K562 (cell line): ENCODE data around the gene SORBS2. TPM values are rescaled to one million over a fixed set of nuclear protein-coding genes. Genes with fewer than 3 reads are reported as not detected.

Experiments used
- ATAC-seq: fragments of 200-7000 bp; cut with Tn5 transposase; 3 replicates; pipeline ENCODE4 v1.9.1; 2020; ENCODE audit warnings: moderate library complexity
- BruUV-seq: library from RNA; stranded (reverse); fragments of 400-500 nt; replicated peaks from 2 replicates; lab custom pipeline; 2021; lab: Mats Ljungman, UMichigan
- CTCF ChIA-PET: fragments of 300-600 bp; formaldehyde crosslinking; extraction: SDS; loops from one replicate; lab custom pipeline; 2021; ENCODE audit warnings: low intra/inter-chr PET ratio; lab: Yijun Ruan, JAX
- POLR2A ChIA-PET: fragments of 300-600, 350-650 bp; sonication (Branson Sonifier 250); formaldehyde crosslinking; extraction: SDS; loops from one replicate; lab custom pipeline; 2021; ENCODE audit warnings: antibody characterized with exemption, inconsistent platforms; lab: Yijun Ruan, JAX
- DNase-seq, 4 experiments: peaks; one replicate each; pipeline versions ENCODE4 v3.0.0 to v3.0.0-alpha.2; 2011 to 2018; ENCODE audit warnings: low spot score in 3 of 4, mixed read lengths in 3 of 4; ENCODE audit errors: extremely low read depth in 1 of 4
- FAIRE-seq: peaks from 2 replicates; lab custom pipeline; 2011; peaks lifted over from hg19 to GRCh38; lab: Jason Lieb, UNC
- H2AFZ ChIP-seq: 2 replicates; pipeline ENCODE4 v1.6.0; 2011; ENCODE audit warnings: low read depth, low read length, control low read depth, inconsistent platforms
- H3K27ac ChIP-seq: fragments of 200-600 bp; 3 replicates; pipeline ENCODE4 v1.8.0; 2011; ENCODE audit warnings: low read depth, mild to moderate bottlenecking, control low read depth, inconsistent platforms, low read length, moderate library complexity, mixed read lengths; ENCODE audit errors: extremely low read depth
- H3K27me3 ChIP-seq, 2 experiments: fragments of 300-600 bp in 1 of 2; 2 replicates in 1 of 2; 3 replicates in 1 of 2; pipeline versions ENCODE4 v1.6.0 to v1.8.0; 2011; ENCODE audit warnings: inconsistent platforms in 2 of 2, low read length in 2 of 2, mild to moderate bottlenecking in 1 of 2, mixed read lengths in 1 of 2, moderate library complexity in 1 of 2; ENCODE audit not compliant: control insufficient read depth in 2 of 2, insufficient read depth in 2 of 2
- H3K36me3 ChIP-seq: fragments of 300-600 bp; 3 replicates; pipeline ENCODE4 v1.8.0; 2011; ENCODE audit warnings: mild to moderate bottlenecking, low read length, inconsistent platforms; ENCODE audit not compliant: control insufficient read depth, insufficient read depth
- H3K4me1 ChIP-seq, 2 experiments: fragments of 200-600 bp in 1 of 2; replicated peaks in 1 of 2; 2 replicates in 1 of 2; 3 replicates in 1 of 2; pipeline versions ENCODE4 v1.5.1 to v1.8.0; 2011; ENCODE audit warnings: inconsistent platforms in 2 of 2, low read length in 2 of 2, mild to moderate bottlenecking in 1 of 2, mixed read lengths in 1 of 2, moderate library complexity in 1 of 2; ENCODE audit not compliant: control insufficient read depth in 2 of 2, insufficient read depth in 2 of 2
- H3K4me2 ChIP-seq: 2 replicates; pipeline ENCODE4 v1.6.1; 2011; ENCODE audit warnings: low read length, control low read depth, inconsistent platforms, mixed read lengths; ENCODE audit not compliant: insufficient read depth
- H3K4me3 ChIP-seq: fragments of 200-600 bp; sonication (generic), shearing (Covaris generic); 2 replicates; pipeline ENCODE4 v1.5.1; 2016; ENCODE audit warnings: control low read depth, inconsistent platforms
- H3K79me2 ChIP-seq: fragments of 200-600 bp; 3 replicates; pipeline ENCODE4 v1.8.0; 2011; ENCODE audit warnings: low read length, inconsistent platforms; ENCODE audit not compliant: control insufficient read depth, insufficient read depth
- H3K9ac ChIP-seq, 2 experiments: 2 replicates each; pipeline versions ENCODE4 v1.6.0 to v1.6.1; 2011; ENCODE audit warnings: low read depth in 2 of 2, low read length in 2 of 2, control low read depth in 1 of 2, inconsistent platforms in 1 of 2, mild to moderate bottlenecking in 1 of 2, mixed read lengths in 1 of 2; ENCODE audit not compliant: insufficient read depth in 1 of 2
- H3K9me1 ChIP-seq: one replicate; pipeline ENCODE4 v1.6.0; 2011; ENCODE audit warnings: inconsistent platforms, mild to moderate bottlenecking, low read length, moderate library complexity; ENCODE audit not compliant: control insufficient read depth, insufficient read depth
- H3K9me3 ChIP-seq: replicated peaks from 2 replicates; pipeline ENCODE4 v1.5.1; 2011; ENCODE audit warnings: low read depth, low read length, inconsistent platforms; ENCODE audit not compliant: control insufficient read depth, insufficient read depth
- H4K20me1 ChIP-seq: replicated peaks from 2 replicates; pipeline ENCODE4 v1.6.1; 2011; ENCODE audit warnings: low read length, inconsistent platforms, mixed read lengths; ENCODE audit not compliant: control insufficient read depth, insufficient read depth
- ATF1 ChIP-seq, 2 experiments: fragments of 450-650 bp in 1 of 2; IDR thresholded peaks; 2 replicates each; pipeline ENCODE4 v1.6.1; 2016; ENCODE audit warnings: missing compliant biosample characterization in 1 of 2, missing genetic modification characterization in 1 of 2
- ATF7 ChIP-seq: fragments of 450-650 bp; IDR thresholded peaks from 2 replicates; pipeline ENCODE4 v1.7.1; 2014; ENCODE audit warnings: mild to moderate bottlenecking, moderate library complexity
- HINFP ChIP-seq: fragments of 450-650 bp; conservative IDR thresholded peaks from 2 replicates; pipeline ENCODE4 v1.6.1; 2016; ENCODE audit warnings: missing genetic modification characterization, low read depth, mild to moderate bottlenecking, control low read depth, missing compliant biosample characterization
- HSF4 ChIP-seq: fragments of 250-450 bp; sonication (Bioruptor Pico); IDR thresholded peaks from 2 replicates; pipeline ENCODE4 v2.1.2; 2022; ENCODE audit warnings: mild to moderate bottlenecking, moderate library complexity, borderline replicate concordance
- POLR2B ChIP-seq: fragments of 450-650 bp; IDR thresholded peaks from 2 replicates; pipeline ENCODE4 v1.6.1; 2018; ENCODE audit warnings: low read depth; ENCODE audit not compliant: partially characterized antibody
- SIN3A ChIP-seq, 2 experiments: fragments of 150-350 bp in 1 of 2; IDR thresholded peaks; 2 replicates each; pipeline ENCODE4 v1.6.1; 2011 to 2016; ENCODE audit warnings: borderline replicate concordance in 2 of 2, low read depth in 2 of 2, low read length in 2 of 2, mild to moderate bottlenecking in 2 of 2, moderate library complexity in 2 of 2; ENCODE audit not compliant: control insufficient read depth in 1 of 2
- SMARCE1 ChIP-seq: fragments of 450-650 bp; IDR thresholded peaks from 2 replicates; pipeline ENCODE4 v1.7.1; 2016; ENCODE audit warnings: mild to moderate bottlenecking
- SMC3 ChIP-seq: conservative IDR thresholded peaks from 2 replicates; pipeline ENCODE4 v1.6.1; 2011; ENCODE audit warnings: low read depth, low read length, improper control_type of control experiment; ENCODE audit not compliant: insufficient read depth
- STAG1 ChIP-seq: sonication (generic); formaldehyde crosslinking; IDR thresholded peaks from 2 replicates; pipeline ENCODE4 v1.5.0; 2020; ENCODE audit warnings: missing genetic modification reagents, borderline replicate concordance
- ZNF740 ChIP-seq, 3 experiments: fragments of 200-800 bp in 1 of 3; sonication (Bioruptor generic) in 1 of 3; sonication (generic) in 1 of 3; formaldehyde crosslinking in 1 of 3; IDR thresholded peaks; 2 replicates each; pipeline versions ENCODE4 v1.6.1 to v1.8.0; 2016 to 2022; ENCODE audit warnings: mild to moderate bottlenecking in 2 of 3, missing compliant biosample characterization in 2 of 3, missing genetic modification characterization in 2 of 3, missing genetic modification reagents in 1 of 3
- in situ Hi-C: fragments of 300-500 bp; cut with MboI; formaldehyde crosslinking; loops from 4 replicates; pipeline ENCODE4 v1.15.0; 2018; ENCODE audit warnings: inconsistent platforms, mixed read lengths
- intact Hi-C: fragments of 100-400 bp; cut with micrococcal nuclease; formaldehyde crosslinking; loops from 2 replicates; pipeline ENCODE4 v1.14.2; 2022
- polyA plus RNA-seq, 8 experiments: library from polyadenylated mRNA; depleted of rRNA in 4 of 8; stranded (reverse) in 5 of 8; unstranded in 3 of 8; fragments of >200 nt; fragmentation: Nextera tagmentation in 2 of 8; fragmentation: Illumina TruSeq in 1 of 8; extraction: Ambion mirVana in 2 of 8; extraction: Trizol in 1 of 8; gene quantifications; 2 replicates each; pipeline versions ENCODE4 v1.2.1 to v1.2.3, GENCODE V29; 2011 to 2014; ENCODE audit warnings: inconsistent platforms in 1 of 8, missing spikeins in 1 of 8
- total RNA-seq, 7 experiments: library from RNA; depleted of rRNA in 6 of 7; stranded (reverse); fragments of >200 nt in 6 of 7; fragmentation: Illumina TruSeq in 2 of 7; extraction: Trizol in 2 of 7; gene quantifications; 2 replicates each; pipeline versions ENCODE4 v1.2.1 to v1.2.3, GENCODE V29; 2011 to 2021; ENCODE audit warnings: low replicate concordance in 1 of 7
- TF ChIP-seq, protein P1 (sequence below): fragments of 250-450 bp; sonication (Bioruptor Pico); IDR thresholded peaks from 2 replicates; pipeline ENCODE4 v1.8.0; 2022; ENCODE audit warnings: inconsistent platforms, mild to moderate bottlenecking, moderate library complexity, borderline replicate concordance
- TF ChIP-seq, protein P2 (sequence below): sonication (generic); formaldehyde crosslinking; IDR thresholded peaks from 2 replicates; pipeline ENCODE4 v1.8.1; 2023; ENCODE audit warnings: mild to moderate bottlenecking, missing genetic modification reagents

The SORBS2 gene
- total and polyA plus RNA-seq, 9 of the 15 experiments (the other 6 are each of a cell fraction or from before 2014, with no cell fraction given) = 0.29 TPM; not detected in 8

- no peak for TF ChIP-seq HINFP (tag)
- TF ChIP-seq STAG1 (CRISPR knock-in tag) = no peak
Observed at GRCh38 chr4:185834088-185834487, 22.1 kb upstream of the SORBS2 start (continued).

GRCh38 chr4:185833055-185833598, 21.1 kb upstream of the SORBS2 start:
- TF ChIP-seq ATF7 (no peak), SMARCE1 (no peak), ATF1 (CRISPR knock-in tag; IDR thresholded peaks at IDR 0.05) (no peak), ATF1 (tag; IDR thresholded peaks at IDR 0.05) (no peak), HSF4 (CRISPR knock-in tag) (no peak), SMC3 (no peak), ZNF740 (CRISPR knock-in tag; IDR thresholded peaks at IDR 0.05) (no peak), ZNF740 (tag; IDR thresholded peaks at IDR 0.05) (no peak), SIN3A (IDR thresholded peaks at IDR 0.05; ENCODE audit: borderline replicate concordance in 2 of 2, control insufficient read depth in 1 of 2, low read depth in 2 of 2, low read length in 2 of 2) (no peak), POLR2B (no peak)
- TF ChIP-seq, protein P1, sequence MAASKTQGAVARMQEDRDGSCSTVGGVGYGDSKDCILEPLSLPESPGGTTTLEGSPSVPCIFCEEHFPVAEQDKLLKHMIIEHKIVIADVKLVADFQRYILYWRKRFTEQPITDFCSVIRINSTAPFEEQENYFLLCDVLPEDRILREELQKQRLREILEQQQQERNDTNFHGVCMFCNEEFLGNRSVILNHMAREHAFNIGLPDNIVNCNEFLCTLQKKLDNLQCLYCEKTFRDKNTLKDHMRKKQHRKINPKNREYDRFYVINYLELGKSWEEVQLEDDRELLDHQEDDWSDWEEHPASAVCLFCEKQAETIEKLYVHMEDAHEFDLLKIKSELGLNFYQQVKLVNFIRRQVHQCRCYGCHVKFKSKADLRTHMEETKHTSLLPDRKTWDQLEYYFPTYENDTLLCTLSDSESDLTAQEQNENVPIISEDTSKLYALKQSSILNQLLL (CRISPR knock-in tag) = no peak
- TF ChIP-seq, protein P2, sequence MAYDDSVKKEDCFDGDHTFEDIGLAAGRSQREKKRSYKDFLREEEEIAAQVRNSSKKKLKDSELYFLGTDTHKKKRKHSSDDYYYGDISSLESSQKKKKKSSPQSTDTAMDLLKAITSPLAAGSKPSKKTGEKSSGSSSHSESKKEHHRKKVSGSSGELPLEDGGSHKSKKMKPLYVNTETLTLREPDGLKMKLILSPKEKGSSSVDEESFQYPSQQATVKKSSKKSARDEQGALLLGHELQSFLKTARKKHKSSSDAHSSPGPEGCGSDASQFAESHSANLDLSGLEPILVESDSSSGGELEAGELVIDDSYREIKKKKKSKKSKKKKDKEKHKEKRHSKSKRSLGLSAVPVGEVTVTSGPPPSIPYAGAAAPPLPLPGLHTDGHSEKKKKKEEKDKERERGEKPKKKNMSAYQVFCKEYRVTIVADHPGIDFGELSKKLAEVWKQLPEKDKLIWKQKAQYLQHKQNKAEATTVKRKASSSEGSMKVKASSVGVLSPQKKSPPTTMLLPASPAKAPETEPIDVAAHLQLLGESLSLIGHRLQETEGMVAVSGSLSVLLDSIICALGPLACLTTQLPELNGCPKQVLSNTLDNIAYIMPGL (CRISPR knock-in tag) = no peak
- Histone ChIP-seq H3K9ac (no peak overlapping the region), H3K9me3 (no peaks in the 10 kb centered on the region), H4K20me1 (no peaks in the 10 kb centered on the region), H3K27me3 (peaks cover 1 to 3% of the 10 kb centered on the region in 2 experiments; a peak in 2 of 5 replicates), H3K27ac (no peak overlapping the region), H3K4me3 (no peak overlapping the region), H3K4me1 (no peaks in the 10 kb centered on the region), H3K9me1 (no peaks in the 10 kb centered on the region), H3K79me2 (no peaks in the 10 kb centered on the region), H2AFZ (no peak overlapping the region), H3K4me2 (no peak overlapping the region), H3K36me3 (no peaks in the 10 kb centered on the region)
- POLR2A ChIA-PET = no interaction called here
- no peak for FAIRE-seq
- CTCF ChIA-PET = no interaction called here
- intact Hi-C loops = no loop called here
- ATAC-seq = no peak
- no peak for DNase-seq
- in situ Hi-C loops = no loop called here
- BruUV-seq = no TSS peak
